Upper lobe of left lung (tissue), 6 donors: ENCODE results near the gene KCNMA1. TPM values are rescaled to one million over a fixed set of nuclear protein-coding genes. Genes with fewer than 3 reads are reported as not detected.

Experiments used
- ATAC-seq, 2 donors: fragments of 200-7000 bp; cut with Tn5 transposase; one replicate each; pipeline ENCODE4 v1.9.1; 2022; ENCODE audit warnings: mild to moderate bottlenecking in 2 of 2, moderate library complexity in 2 of 2; ENCODE audit not compliant: low FRiP score in 2 of 2
- DNase-seq, 2 donors: peaks; one replicate each; pipeline ENCODE4 v3.0.0-alpha.2; 2019 to 2020
- H3K27ac ChIP-seq, 4 donors: fragments of 200-600 bp; sonication (generic); one replicate each; pipeline ENCODE4 v1.5.1; 2016 to 2019
- H3K27me3 ChIP-seq, 4 donors: fragments of 200-600 bp; sonication (generic); one replicate each; pipeline ENCODE4 v1.5.1; 2017 to 2019
- H3K36me3 ChIP-seq, 4 donors: fragments of 200-600 bp; sonication (generic); one replicate each; pipeline ENCODE4 v1.5.1; 2016 to 2019
- H3K4me1 ChIP-seq, 4 donors: fragments of 200-600 bp; sonication (generic); one replicate each; pipeline ENCODE4 v1.5.1; 2018 to 2019
- H3K4me3 ChIP-seq, 4 donors: fragments of 200-600 bp; sonication (generic); one replicate each; pipeline ENCODE4 v1.5.1; 2017 to 2019; ENCODE audit warnings: mild to moderate bottlenecking in 2 of 4, moderate library complexity in 1 of 4
- H3K9me3 ChIP-seq, 4 donors: fragments of 200-600 bp; sonication (generic); one replicate each; pipeline ENCODE4 v1.5.1; 2018 to 2019
- EP300 ChIP-seq, 4 donors: sonication (generic); formaldehyde crosslinking; IDR thresholded peaks; one replicate each; pipeline ENCODE4 v1.5.1; 2017; ENCODE audit warnings: antibody characterized with exemption in 4 of 4, control low read depth in 2 of 4
- POLR2A ChIP-seq, 4 donors: fragments of 450-650 bp; IDR thresholded peaks; one replicate each; pipeline ENCODE4 v1.5.1; 2016 to 2017; ENCODE audit warnings: antibody characterized with exemption in 4 of 4, mild to moderate bottlenecking in 2 of 4
- POLR2AphosphoS5 ChIP-seq, 2 donors: sonication (generic); formaldehyde crosslinking; IDR thresholded peaks; one replicate each; pipeline ENCODE4 v1.5.1; 2017; ENCODE audit warnings: antibody characterized with exemption in 2 of 2
- WGBS, 2 donors: methylation state at CpG; one replicate each; pipeline ENCODE4 v1.1.5; 2017 to 2018; 5-methylcytosine and 5-hydroxymethylcytosine counted together
- total RNA-seq, 6 donors: library from RNA; depleted of rRNA in 4 of 6; stranded (reverse); fragments of >200 nt in 4 of 6; gene quantifications; one replicate each; pipeline versions ENCODE4 v1.1.0 to v1.2.1, GENCODE V29; 2016 to 2021
- TF ChIP-seq, protein P1 (sequence below), 6 experiments: fragments of 450-650 bp in 4 of 6; fragments of 200-600 bp in 2 of 6; sonication (generic) in 2 of 6; IDR thresholded peaks; one replicate each; pipeline ENCODE4 v1.5.1; 2016 to 2019; ENCODE audit warnings: antibody characterized with exemption in 6 of 6
- donor health status: DM: no; HTN: no; CAD: no; lungs with moderate emphysema.
- donor health status: DM: no; HTN: yes; CAD: no; lungs with severe emphysema.

The KCNMA1 gene
- total RNA-seq, 6 donors from 2014 or later = 5.8 to 107 (median 22.0) TPM

DNA sequence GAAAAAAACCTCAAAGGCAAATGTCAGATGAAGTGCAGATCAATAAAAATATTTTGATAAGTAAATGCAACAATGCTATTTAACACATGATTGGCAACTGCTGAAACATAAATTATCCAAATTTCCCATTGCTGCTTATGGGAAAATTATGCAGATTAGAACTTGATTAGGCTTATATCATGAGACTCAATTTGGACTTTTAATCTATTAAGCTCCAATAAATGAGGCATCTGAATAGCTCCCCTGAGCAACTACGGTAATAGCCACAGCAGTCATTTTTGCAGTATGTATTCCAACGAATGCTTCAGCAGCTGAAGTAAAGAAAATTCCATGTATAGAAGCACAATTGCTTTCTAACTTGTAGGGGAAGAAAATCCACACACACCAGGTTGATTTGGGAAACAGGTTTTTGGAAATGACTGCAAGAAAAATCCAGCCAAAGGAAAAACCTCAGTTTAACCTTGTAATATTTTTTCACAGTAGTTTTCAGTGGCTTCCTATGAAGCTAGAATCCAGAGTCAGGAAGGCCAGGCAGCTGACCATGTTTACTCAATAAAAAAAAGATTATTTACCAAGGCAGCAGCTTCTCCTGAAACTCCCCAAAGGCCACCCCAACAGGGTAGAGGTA is 716.1 kb downstream of the KCNMA1 start:
- Histone ChIP-seq H3K27me3 (no peaks in the 10 kb centered on the region), H3K36me3 (no peaks in the 10 kb centered on the region), H3K9me3 (no peaks in the 10 kb centered on the region), H3K4me3 (no peak overlapping the region), H3K4me1 (no peaks in the 10 kb centered on the region), H3K27ac (no peak overlapping the region)
- TF ChIP-seq EP300 (IDR thresholded peaks at IDR 0.05) (no peak), POLR2AphosphoS5 (IDR thresholded peaks at IDR 0.05) (no peak), POLR2A (IDR thresholded peaks at IDR 0.05) (no peak)
- TF ChIP-seq, protein P1, sequence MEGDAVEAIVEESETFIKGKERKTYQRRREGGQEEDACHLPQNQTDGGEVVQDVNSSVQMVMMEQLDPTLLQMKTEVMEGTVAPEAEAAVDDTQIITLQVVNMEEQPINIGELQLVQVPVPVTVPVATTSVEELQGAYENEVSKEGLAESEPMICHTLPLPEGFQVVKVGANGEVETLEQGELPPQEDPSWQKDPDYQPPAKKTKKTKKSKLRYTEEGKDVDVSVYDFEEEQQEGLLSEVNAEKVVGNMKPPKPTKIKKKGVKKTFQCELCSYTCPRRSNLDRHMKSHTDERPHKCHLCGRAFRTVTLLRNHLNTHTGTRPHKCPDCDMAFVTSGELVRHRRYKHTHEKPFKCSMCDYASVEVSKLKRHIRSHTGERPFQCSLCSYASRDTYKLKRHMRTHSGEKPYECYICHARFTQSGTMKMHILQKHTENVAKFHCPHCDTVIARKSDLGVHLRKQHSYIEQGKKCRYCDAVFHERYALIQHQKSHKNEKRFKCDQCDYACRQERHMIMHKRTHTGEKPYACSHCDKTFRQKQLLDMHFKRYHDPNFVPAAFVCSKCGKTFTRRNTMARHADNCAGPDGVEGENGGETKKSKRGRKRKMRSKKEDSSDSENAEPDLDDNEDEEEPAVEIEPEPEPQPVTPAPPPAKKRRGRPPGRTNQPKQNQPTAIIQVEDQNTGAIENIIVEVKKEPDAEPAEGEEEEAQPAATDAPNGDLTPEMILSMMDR (IDR thresholded peaks at IDR 0.05) = no peak
- ATAC-seq = no peak
- DNase-seq = no peak
- 73 to 89% methylated on average over 2 of the region's 2 CpGs for WGBS, 2 donors

DNA sequence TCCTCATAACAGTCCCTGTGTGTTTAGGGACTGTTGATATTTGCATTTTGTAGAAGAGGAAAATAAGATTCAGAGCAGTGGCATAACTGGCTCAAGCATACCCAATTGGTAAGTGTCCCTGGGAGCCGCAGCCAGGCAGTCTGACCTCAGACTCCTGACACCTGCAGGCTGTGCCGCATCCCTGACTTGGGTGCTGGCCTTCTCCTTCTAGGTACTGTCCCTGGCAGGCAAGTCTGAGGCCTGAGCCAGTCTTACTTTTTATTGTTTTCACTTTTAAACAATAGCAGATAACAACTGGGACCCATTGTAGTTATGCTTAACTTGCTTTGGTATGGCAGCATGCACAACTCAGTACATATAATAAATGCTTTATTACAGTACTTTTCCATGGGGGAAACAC is 717.0 kb downstream of the KCNMA1 start:
- TF ChIP-seq, protein P1 (IDR thresholded peaks at IDR 0.05) = no peak
- TF ChIP-seq EP300 (IDR thresholded peaks at IDR 0.05) (no peak), POLR2A (IDR thresholded peaks at IDR 0.05) (no peak), POLR2AphosphoS5 (IDR thresholded peaks at IDR 0.05) (no peak)
- Histone ChIP-seq H3K4me1 (no peaks in the 10 kb centered on the region), H3K36me3 (no peaks in the 10 kb centered on the region), H3K4me3 (no peak overlapping the region), H3K9me3 (no peaks in the 10 kb centered on the region), H3K27ac (no peak overlapping the region), H3K27me3 (no peaks in the 10 kb centered on the region)
- DNase-seq = no peak
- 93 to 100% methylated on average over 2 of the region's 2 CpGs for WGBS, 2 donors
- no peak for ATAC-seq

DNA sequence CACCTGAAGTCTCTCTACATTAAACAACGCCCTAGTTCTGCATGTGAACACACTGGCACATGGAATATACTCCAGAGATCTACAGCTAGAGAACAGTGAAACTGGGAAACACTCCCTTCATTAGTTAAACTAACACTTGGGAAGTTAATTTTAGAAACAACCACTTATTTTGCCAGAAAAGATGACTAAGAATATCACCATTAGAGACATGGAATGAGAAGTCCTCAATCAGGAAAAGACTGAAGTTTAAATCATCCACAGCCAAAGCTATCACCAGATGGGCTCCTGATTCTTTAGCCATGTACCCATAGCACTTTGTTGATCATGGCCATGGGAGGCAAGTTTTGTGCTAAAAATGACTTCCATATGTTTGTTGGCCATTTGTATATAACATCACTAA is 719.5 kb downstream of the KCNMA1 start:
- Histone ChIP-seq H3K4me3 (no peak overlapping the region), H3K27me3 (no peaks in the 10 kb centered on the region), H3K36me3 (no peaks in the 10 kb centered on the region), H3K27ac (no peak overlapping the region), H3K4me1 (no peaks in the 10 kb centered on the region), H3K9me3 (no peaks in the 10 kb centered on the region)
- WGBS, 2 donors = 75 to 93% methylated on average over 1 of the region's 1 CpG
- no peak for ATAC-seq
- TF ChIP-seq POLR2AphosphoS5 (IDR thresholded peaks at IDR 0.05) (no peak), EP300 (IDR thresholded peaks at IDR 0.05) (no peak), POLR2A (IDR thresholded peaks at IDR 0.05) (no peak)
- TF ChIP-seq, protein P1 (IDR thresholded peaks at IDR 0.05) = no peak
- DNase-seq = no peak

DNA sequence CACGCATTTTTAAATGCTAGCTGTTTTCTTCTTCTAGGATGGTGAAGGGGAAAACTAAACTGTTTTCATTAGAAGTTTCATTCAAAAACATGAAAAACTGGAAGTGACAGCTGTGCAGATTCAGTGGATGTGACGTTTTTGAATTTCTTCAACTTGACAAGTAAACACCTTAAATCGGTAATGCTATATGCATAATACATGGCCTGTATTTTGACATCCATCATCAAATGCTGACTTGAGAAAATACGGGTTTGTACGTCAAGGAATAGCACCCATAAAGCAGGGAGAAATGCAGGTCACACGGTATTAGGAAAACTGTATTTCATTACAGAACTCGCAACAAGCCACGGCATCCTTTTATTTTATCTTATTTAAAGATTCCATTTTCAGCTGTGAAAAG is 720.5 kb downstream of the KCNMA1 start:
- WGBS, 2 donors = 90 to 96% methylated on average over 8 of the region's 8 CpGs
- no peaks in the 10 kb centered on the region for H3K4me1 ChIP-seq
- H3K4me3 ChIP-seq = no peak overlapping the region
- H3K27ac ChIP-seq = no peak overlapping the region
- H3K9me3 ChIP-seq = no peaks in the 10 kb centered on the region
- DNase-seq (no peak), ATAC-seq (no peak)
- H3K27me3 ChIP-seq = no peaks in the 10 kb centered on the region
- TF ChIP-seq POLR2A (IDR thresholded peaks at IDR 0.05) = no peak
- no peak for TF ChIP-seq EP300 (IDR thresholded peaks at IDR 0.05)
- TF ChIP-seq, protein P1 (IDR thresholded peaks at IDR 0.05) = no peak
- no peak for TF ChIP-seq POLR2AphosphoS5 (IDR thresholded peaks at IDR 0.05)
- no peaks in the 10 kb centered on the region for H3K36me3 ChIP-seq

DNA sequence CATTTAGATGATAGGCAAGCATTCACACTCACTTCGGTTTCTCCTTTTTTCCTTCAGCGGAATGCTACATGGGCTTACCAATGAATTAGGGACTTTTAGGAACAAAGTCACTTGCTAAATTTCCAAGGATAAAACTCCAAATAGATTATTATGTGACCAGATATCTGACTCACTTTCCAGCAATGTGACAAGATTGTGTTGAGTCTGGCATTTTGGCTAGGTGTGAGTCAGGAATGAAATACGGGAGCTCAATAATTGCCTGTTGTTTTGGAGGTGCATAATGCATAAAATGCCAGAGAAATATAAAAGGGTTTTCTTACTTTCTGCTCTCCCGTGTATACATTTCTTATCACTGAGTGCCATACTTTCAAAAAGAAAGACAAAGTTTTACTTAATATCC is 721.1 kb downstream of the KCNMA1 start:
- Histone ChIP-seq H3K9me3 (no peaks in the 10 kb centered on the region), H3K4me3 (no peak overlapping the region), H3K36me3 (no peaks in the 10 kb centered on the region), H3K27me3 (no peaks in the 10 kb centered on the region), H3K27ac (no peak overlapping the region), H3K4me1 (no peaks in the 10 kb centered on the region)
- no peak for TF ChIP-seq POLR2AphosphoS5 (IDR thresholded peaks at IDR 0.05)
- TF ChIP-seq, protein P1 (IDR thresholded peaks at IDR 0.05) = no peak
- TF ChIP-seq POLR2A (IDR thresholded peaks at IDR 0.05) = no peak
- TF ChIP-seq EP300 (IDR thresholded peaks at IDR 0.05) = no peak
- WGBS, 2 donors = 88 to 93% methylated on average over 4 of the region's 4 CpGs
- ATAC-seq (no peak), DNase-seq (no peak)
